Thoracic aorta (tissue), 2 donors: Measurements from ENCODE around the gene FOXC1. TPM values are rescaled to one million over a fixed set of nuclear protein-coding genes. Genes with fewer than 3 reads are reported as not detected.

Source experiments
- ATAC-seq: fragments of 150-250 bp; one replicate; pipeline ENCODE4 v1.8.0; 2017; ENCODE audit warnings: low read depth; ENCODE audit not compliant: insufficient number of reproducible peaks, low FRiP score
- DNase-seq: peaks from one replicate; pipeline ENCODE4 v3.0.0-alpha.2; 2020; ENCODE audit warnings: low spot score
- H3K27ac ChIP-seq, 2 donors: fragments of 200-600 bp; sonication (generic); 1 replicate in 1 of 2; 2 replicates in 1 of 2; pipeline ENCODE4 v1.5.1; 2016; ENCODE audit warnings: mild to moderate bottlenecking in 2 of 2, moderate library complexity in 2 of 2
- H3K27me3 ChIP-seq: fragments of 200-600 bp; sonication (generic); replicated peaks from 2 replicates; pipeline ENCODE4 v1.6.0; 2016; ENCODE audit warnings: mild to moderate bottlenecking; ENCODE audit not compliant: insufficient read depth
- H3K36me3 ChIP-seq: fragments of 200-600 bp; sonication (generic); one replicate; pipeline ENCODE4 v1.5.1; 2016
- H3K4me1 ChIP-seq, 2 donors: fragments of 200-600 bp; sonication (generic); 1 replicate in 1 of 2; 2 replicates in 1 of 2; pipeline versions ENCODE4 v1.5.1 to v1.6.0; 2016; ENCODE audit warnings: low read depth in 2 of 2, mild to moderate bottlenecking in 1 of 2; ENCODE audit not compliant: control insufficient read depth in 1 of 2
- H3K4me3 ChIP-seq: fragments of 200-600 bp; sonication (generic); 2 replicates; pipeline ENCODE4 v1.5.1; 2016; ENCODE audit warnings: mild to moderate bottlenecking
- H3K9me3 ChIP-seq: fragments of 200-600 bp; sonication (generic); 2 replicates; pipeline ENCODE4 v1.5.1; 2016
- CTCF ChIP-seq: fragments of 200-600 bp; sonication (generic); IDR thresholded peaks from one replicate; pipeline ENCODE4 v1.5.1; 2019; ENCODE audit warnings: antibody characterized with exemption
- total RNA-seq, 2 donors: library from RNA; depleted of rRNA; stranded (reverse); fragments of >200 nt; gene quantifications; one replicate each; pipeline versions ENCODE4 v1.1.0 to v1.2.3, GENCODE V29; 2016

FOXC1 gene
- total RNA-seq, 2 donors from 2014 or later: 103 to 109 TPM

GRCh38 chr6:1579096-1579495, 30.6 kb upstream of the FOXC1 start:
- H3K36me3 ChIP-seq: no peaks in the 10 kb centered on the region
- H3K27ac ChIP-seq: no peak overlapping the region
- no peak for ATAC-seq
- peaks cover 9 to 25% of the 10 kb centered on the region in 2 donors for H3K4me1 ChIP-seq
- no peaks in the 10 kb centered on the region for H3K27me3 ChIP-seq
- no peak for TF ChIP-seq CTCF
- H3K9me3 ChIP-seq: no peaks in the 10 kb centered on the region
- DNase-seq: no peak
- no peak overlapping the region for H3K4me3 ChIP-seq

GRCh38 chr6:1580109-1580508, 29.6 kb upstream of the FOXC1 start:
- H3K9me3 ChIP-seq: no peaks in the 10 kb centered on the region
- H3K4me3 ChIP-seq: no peak overlapping the region
- ATAC-seq: no peak
- TF ChIP-seq CTCF: no peak
- H3K36me3 ChIP-seq: no peaks in the 10 kb centered on the region
- no peak overlapping the region for H3K27ac ChIP-seq
- peaks cover under 1 to 15% of the 10 kb centered on the region in 2 donors for H3K4me1 ChIP-seq
- no peaks in the 10 kb centered on the region for H3K27me3 ChIP-seq
- no peak for DNase-seq

GRCh38 chr6:1580585-1580984, 29.1 kb upstream of the FOXC1 start:
- H3K4me1 ChIP-seq: peaks cover 0 to 10% of the 10 kb centered on the region in 2 donors
- H3K9me3 ChIP-seq: no peaks in the 10 kb centered on the region
- DNase-seq (no peak), ATAC-seq (no peak)
- H3K27ac ChIP-seq: no peak overlapping the region
- no peaks in the 10 kb centered on the region for H3K36me3 ChIP-seq
- no peaks in the 10 kb centered on the region for H3K27me3 ChIP-seq
- no peak overlapping the region for H3K4me3 ChIP-seq
- TF ChIP-seq CTCF: no peak

- ATAC-seq (no peak), DNase-seq (no peak)
- Histone ChIP-seq H3K9me3 (no peaks in the 10 kb centered on the region), H3K36me3 (no peaks in the 10 kb centered on the region), H3K4me3 (no peak overlapping the region), H3K27ac (no peak overlapping the region), H3K27me3 (no peaks in the 10 kb centered on the region), H3K4me1 (peaks cover 0 to 3% of the 10 kb centered on the region in 2 donors)
- no peak for TF ChIP-seq CTCF
Observed at GRCh38 chr6:1581120-1581991, 28.4 kb upstream of the FOXC1 start.

GRCh38 chr6:1584146-1584545, 25.6 kb upstream of the FOXC1 start:
- no peak for ATAC-seq
- no peaks in the 10 kb centered on the region for H3K27me3 ChIP-seq
- no peak overlapping the region for H3K27ac ChIP-seq
- H3K4me3 ChIP-seq: no peak overlapping the region
- no peak for TF ChIP-seq CTCF
- H3K36me3 ChIP-seq: no peaks in the 10 kb centered on the region
- DNase-seq: no peak
- no peaks in the 10 kb centered on the region for H3K9me3 ChIP-seq
- H3K4me1 ChIP-seq: peaks cover 0 to 3% of the 10 kb centered on the region in 2 donors
